NT2/D1 (cell line): Measurements from ENCODE around the gene CCDC88A.
"Not testable (repeated sequence)": the region's sequence is repeated elsewhere in the genome, so short reads cannot be mapped to it uniquely, and the experiment has no call there.

Experiments
- DNase-seq: peaks from one replicate; pipeline ENCODE4 v3.0.0-alpha.2; 2011; ENCODE audit warnings: low read depth, low spot score
- H3K27me3 ChIP-seq: 2 replicates; pipeline ENCODE4 v1.6.0; 2011; ENCODE audit warnings: mild to moderate bottlenecking; ENCODE audit not compliant: insufficient read length, insufficient read depth
- H3K36me3 ChIP-seq: 2 replicates; pipeline ENCODE4 v1.6.1; 2011; ENCODE audit warnings: mild to moderate bottlenecking, low read length, mixed read lengths; ENCODE audit not compliant: insufficient read depth, insufficient read length
- H3K4me1 ChIP-seq: 2 replicates; pipeline ENCODE4 v1.5.1; 2011; ENCODE audit not compliant: insufficient read depth, insufficient read length
- H3K4me3 ChIP-seq: 2 replicates; pipeline ENCODE4 v1.5.1; 2011; ENCODE audit warnings: low read depth; ENCODE audit not compliant: insufficient read length
- H3K9ac ChIP-seq: 2 replicates; pipeline ENCODE4 v1.6.0; 2011; ENCODE audit warnings: low read depth; ENCODE audit not compliant: insufficient read length
- H3K9me3 ChIP-seq: 2 replicates; pipeline ENCODE4 v1.5.1; 2011; ENCODE audit warnings: mild to moderate bottlenecking, low read length; ENCODE audit not compliant: insufficient read depth
- SUZ12 ChIP-seq: IDR thresholded peaks from 2 replicates; pipeline ENCODE4 v1.6.1; 2011; ENCODE audit not compliant: insufficient read length, insufficient read depth; ENCODE audit errors: extremely low read depth
- YY1 ChIP-seq: IDR thresholded peaks from 2 replicates; pipeline ENCODE4 v1.6.1; 2011; ENCODE audit not compliant: insufficient read length, insufficient read depth
- ZNF274 ChIP-seq: IDR thresholded peaks from 2 replicates; pipeline ENCODE4 v1.6.1; 2011; ENCODE audit warnings: mild to moderate bottlenecking, low read depth, low read length

Gene CCDC88A

GRCh38 chr2:55283083-55283482 lies 136.6 kb downstream of the CCDC88A start:
- Histone ChIP-seq H3K27me3 (no peaks in the 10 kb centered on the region), H3K9ac (no peak overlapping the region), H3K4me3 (no peak overlapping the region), H3K36me3 (no peaks in the 10 kb centered on the region), H3K4me1 (no peaks in the 10 kb centered on the region), H3K9me3 (no peaks in the 10 kb centered on the region)
- no peak for TF ChIP-seq ZNF274
- TF ChIP-seq YY1: no peak
- no peak for TF ChIP-seq SUZ12
- DNase-seq: no peak

- peak overlapping the region; percentile 68 for H3K4me3 ChIP-seq
- H3K9me3 ChIP-seq: no peaks in the 10 kb centered on the region
- H3K27me3 ChIP-seq: no peaks in the 10 kb centered on the region
- DNase-seq: peak; percentile 72
- no peaks in the 10 kb centered on the region for H3K36me3 ChIP-seq
- peak overlapping the region; percentile 93 for H3K9ac ChIP-seq
- H3K4me1 ChIP-seq: no peaks in the 10 kb centered on the region
- TF ChIP-seq YY1: no peak
- no peak for TF ChIP-seq ZNF274
- TF ChIP-seq SUZ12: no peak
Measured at GRCh38 chr2:55282110-55282917, 137.3 kb downstream of the CCDC88A start.

- not testable (repeated sequence) for H3K36me3 ChIP-seq, H3K4me1 ChIP-seq, H3K4me3 ChIP-seq, DNase-seq, H3K9ac ChIP-seq, H3K9me3 ChIP-seq, H3K27me3 ChIP-seq
Measured at GRCh38 chr2:55280851-55281546, 138.7 kb downstream of the CCDC88A start.

GRCh38 chr2:55279859-55280424 lies 139.7 kb downstream of the CCDC88A start:
- H3K27me3 ChIP-seq, DNase-seq, H3K36me3 ChIP-seq, H3K4me3 ChIP-seq, H3K9ac ChIP-seq, H3K4me1 ChIP-seq, H3K9me3 ChIP-seq: not testable (repeated sequence)

GRCh38 chr2:55279214-55279835 lies 140.3 kb downstream of the CCDC88A start:
- H3K9ac ChIP-seq: peak overlapping the region; percentile 32
- H3K27me3 ChIP-seq, H3K36me3 ChIP-seq, H3K9me3 ChIP-seq, H3K4me1 ChIP-seq, H3K4me3 ChIP-seq, DNase-seq: not testable (repeated sequence)

- H3K4me3 ChIP-seq: no peak overlapping the region
- H3K36me3 ChIP-seq: no peaks in the 10 kb centered on the region
- H3K9me3 ChIP-seq: no peaks in the 10 kb centered on the region
- no peaks in the 10 kb centered on the region for H3K27me3 ChIP-seq
- no peak overlapping the region for H3K9ac ChIP-seq
- TF ChIP-seq ZNF274 (no peak), YY1 (no peak), SUZ12 (no peak)
- no peaks in the 10 kb centered on the region for H3K4me1 ChIP-seq
- no peak for DNase-seq
Measured at GRCh38 chr2:55277310-55277709, 142.3 kb downstream of the CCDC88A start.

GRCh38 chr2:55274346-55274745 lies 145.3 kb downstream of the CCDC88A start:
- not testable (repeated sequence) for H3K27me3 ChIP-seq, H3K9ac ChIP-seq, H3K9me3 ChIP-seq, DNase-seq, H3K4me3 ChIP-seq, H3K36me3 ChIP-seq, H3K4me1 ChIP-seq

- Histone ChIP-seq H3K9ac (peak overlapping the region; percentile 26), H3K9me3 (no peaks in the 10 kb centered on the region), H3K4me1 (no peaks in the 10 kb centered on the region), H3K27me3 (no peaks in the 10 kb centered on the region), H3K4me3 (peak overlapping the region; percentile 98), H3K36me3 (peaks cover 18% of the 10 kb centered on the region)
- DNase-seq: no peak
- TF ChIP-seq YY1: no peak
- no peak for TF ChIP-seq SUZ12
- no peak for TF ChIP-seq ZNF274
Measured at GRCh38 chr2:55269645-55269990, 150.0 kb downstream of the CCDC88A start.
